ENCODE results near the gene FTO.
"Not testable (repeated sequence)": the region's sequence is repeated elsewhere in the genome, so short reads cannot be mapped to it uniquely, and the experiment has no call there.

The FTO gene

GRCh38 chr16:54165912-54166865, 462.2 kb downstream of the FTO start:
- no peak for DNase-seq

GRCh38 chr16:54169112-54169511, 465.2 kb downstream of the FTO start:
- DNase-seq, result no peak

GRCh38 chr16:54171626-54172537, 467.9 kb downstream of the FTO start:
- DNase-seq, result no peak

GRCh38 chr16:54173490-54173889, 469.5 kb downstream of the FTO start:
- DNase-seq, result no peak

GRCh38 chr16:54174201-54174600, 470.2 kb downstream of the FTO start:
- no peak for DNase-seq

- DNase-seq, result no peak
Observed at GRCh38 chr16:54174750-54175149, 470.8 kb downstream of the FTO start.

- no peak for DNase-seq
Observed at GRCh38 chr16:54175169-54175551, 471.2 kb downstream of the FTO start.

- no peak for DNase-seq
Observed at GRCh38 chr16:54175552-54176375, 471.8 kb downstream of the FTO start.

GRCh38 chr16:54176376-54176901, 472.5 kb downstream of the FTO start:
- no peak for DNase-seq

- DNase-seq, result no peak
Observed at GRCh38 chr16:54177052-54177861, 473.3 kb downstream of the FTO start.

- no peak for DNase-seq
Observed at GRCh38 chr16:54177862-54178477, 474.0 kb downstream of the FTO start.

- no peak for DNase-seq
Observed at GRCh38 chr16:54178478-54178976, 474.6 kb downstream of the FTO start.

GRCh38 chr16:54180421-54181359, 476.7 kb downstream of the FTO start:
- DNase-seq, result no peak

GRCh38 chr16:54181683-54182329, 477.9 kb downstream of the FTO start:
- not testable (repeated sequence) for DNase-seq

GRCh38 chr16:54185045-54185444, 481.1 kb downstream of the FTO start:
- DNase-seq, result no peak

- DNase-seq, result no peak
Observed at GRCh38 chr16:54191163-54191562, 487.2 kb downstream of the FTO start.

- no peak for DNase-seq
Observed at GRCh38 chr16:54191592-54191991, 487.6 kb downstream of the FTO start.

GRCh38 chr16:54193013-54193664, 489.2 kb downstream of the FTO start:
- DNase-seq, result no peak
